HepG2 (cell line): ENCODE data around the gene TUT4.

Source experiments
- BORCS8-MEF2B ChIP-seq: sonication (generic); formaldehyde crosslinking; IDR thresholded peaks from 2 replicates; pipeline ENCODE4 v1.8.0; 2022; ENCODE audit warnings: mild to moderate bottlenecking, missing genetic modification reagents
- ELF1 ChIP-seq: sonication (generic); formaldehyde crosslinking; IDR thresholded peaks from 2 replicates; pipeline ENCODE4 v1.4.0; 2020; ENCODE audit warnings: missing genetic modification reagents
- ERF ChIP-seq: IDR thresholded peaks from 2 replicates; pipeline ENCODE4 v1.6.1; 2018; ENCODE audit warnings: missing biosample characterization, missing genetic modification reagents
- MXI1 ChIP-seq: IDR thresholded peaks from 3 replicates; pipeline ENCODE4 v1.6.1; 2012; ENCODE audit warnings: low read depth, low read length, inconsistent platforms, borderline replicate concordance
- PCBP2 ChIP-seq: fragments of 200-400 bp; formaldehyde crosslinking; optimal IDR thresholded peaks from 2 replicates; pipeline ENCODE3; 2018; ENCODE audit warnings: low read length, low read depth; ENCODE audit not compliant: poor library complexity, severe bottlenecking
- RAD21 ChIP-seq: fragments of 450-650 bp; formaldehyde crosslinking; IDR thresholded peaks from 2 replicates; pipeline ENCODE4 v1.5.0; 2020; ENCODE audit warnings: mild to moderate bottlenecking
- SRF ChIP-seq: IDR thresholded peaks from 2 replicates; pipeline ENCODE4 v1.6.1; 2011; ENCODE audit warnings: mild to moderate bottlenecking, low read depth, low read length, moderate library complexity
- TCF7L2 ChIP-seq: IDR thresholded peaks from 2 replicates; pipeline ENCODE4 v1.6.1; 2011; ENCODE audit warnings: mild to moderate bottlenecking, low read depth, low read length, moderate library complexity
- ZBTB21 ChIP-seq: sonication (generic); formaldehyde crosslinking; IDR thresholded peaks from 2 replicates; pipeline ENCODE4 v1.4.0; 2020; ENCODE audit warnings: missing genetic modification reagents
- ZNF224 ChIP-seq: sonication (generic); formaldehyde crosslinking; IDR thresholded peaks from 2 replicates; pipeline ENCODE4 v1.5.0; 2020; ENCODE audit warnings: mild to moderate bottlenecking, missing genetic modification reagents
- ZNF274 ChIP-seq: sonication (generic); formaldehyde crosslinking; IDR thresholded peaks from 2 replicates; pipeline ENCODE4 v1.5.1; 2020; ENCODE audit warnings: mild to moderate bottlenecking, missing genetic modification reagents
- ZNF34 ChIP-seq: sonication (generic); formaldehyde crosslinking; IDR thresholded peaks from 2 replicates; pipeline ENCODE4 v1.4.0; 2020; ENCODE audit warnings: mild to moderate bottlenecking, missing genetic modification reagents, borderline replicate concordance

- TF ChIP-seq MXI1 (no peak), ZBTB21 (no peak), ZNF224 (CRISPR knock-in tag) (no peak), ERF (CRISPR knock-in tag) (no peak), PCBP2 (no peak), ZNF34 (CRISPR knock-in tag) (no peak), ZNF274 (CRISPR knock-in tag) (no peak), RAD21 (CRISPR knock-in tag) (no peak), SRF (no peak), TCF7L2 (no peak), BORCS8-MEF2B (no peak), ELF1 (CRISPR knock-in tag) (no peak)
Observed at GRCh38 chr1:52476943-52477342, 75.9 kb downstream of the TUT4 start.
